Nucleus accumbens (tissue), 56 donors: ENCODE measurements around the gene NCAM1.
A peak's percentile ranks its signal among the peaks of the same experiment; 100 is the strongest.

Experiments used
- DNase-seq, 56 donors: peaks; one replicate each; lab custom pipeline; 2025; lab: John Stamatoyannopoulos, UW

The NCAM1 gene

DNA sequence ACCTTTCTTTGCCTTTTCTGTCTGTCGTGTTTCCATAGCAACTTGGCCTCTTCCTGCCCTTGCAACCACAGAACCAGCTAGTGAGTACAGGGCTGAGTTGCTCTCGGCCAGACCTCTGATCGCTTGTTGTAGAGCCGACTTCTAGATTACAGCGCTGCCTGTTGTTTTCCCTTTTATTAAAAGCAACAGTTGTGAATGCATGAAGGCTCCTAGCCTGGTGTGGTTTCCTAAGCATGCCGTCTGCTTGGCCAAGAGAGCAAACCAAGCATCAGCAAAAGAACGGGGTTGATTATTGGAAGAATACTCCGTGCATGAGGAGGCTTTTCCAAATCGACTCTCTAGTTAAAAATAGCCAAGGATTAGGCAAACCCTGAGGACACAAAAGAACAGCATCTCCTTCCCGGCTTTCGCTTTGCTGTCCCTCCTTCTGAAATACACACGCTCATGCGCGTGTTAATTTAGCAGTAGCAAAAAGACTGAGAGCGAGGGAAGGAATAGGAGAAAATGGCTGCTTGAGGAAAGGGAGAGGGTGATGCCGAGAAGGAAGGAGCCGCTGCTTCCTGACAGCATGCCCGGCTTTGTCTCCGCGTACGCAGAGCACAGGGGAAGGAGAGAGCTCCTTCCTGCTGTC lies 281.7 kb downstream of the NCAM1 start:
- peak in 30 of 56 donors; percentile 13 to 83 (median 51) for DNase-seq

DNA sequence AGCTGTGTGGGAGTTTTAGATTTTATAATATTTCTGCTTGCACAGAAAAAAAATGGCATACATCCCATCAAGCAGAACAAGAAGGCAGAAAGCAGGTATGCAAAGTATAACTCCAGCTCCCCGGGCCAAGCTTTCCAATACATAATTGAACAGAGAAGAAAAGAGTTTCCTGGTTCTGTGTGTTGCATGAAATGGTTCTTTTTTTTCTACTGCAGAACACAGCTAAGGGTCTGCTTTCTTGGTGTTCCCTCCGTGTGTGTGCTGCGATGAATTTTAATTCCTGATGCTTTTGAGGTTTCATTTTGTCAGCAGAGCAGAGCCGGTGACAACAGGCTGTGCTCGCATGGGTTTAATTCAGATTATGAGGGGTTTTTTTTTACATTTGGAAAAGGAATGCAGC lies 282.5 kb downstream of the NCAM1 start:
- DNase-seq, result peak in 4 of 56 donors; percentile 13 to 38 (median 31)

DNA sequence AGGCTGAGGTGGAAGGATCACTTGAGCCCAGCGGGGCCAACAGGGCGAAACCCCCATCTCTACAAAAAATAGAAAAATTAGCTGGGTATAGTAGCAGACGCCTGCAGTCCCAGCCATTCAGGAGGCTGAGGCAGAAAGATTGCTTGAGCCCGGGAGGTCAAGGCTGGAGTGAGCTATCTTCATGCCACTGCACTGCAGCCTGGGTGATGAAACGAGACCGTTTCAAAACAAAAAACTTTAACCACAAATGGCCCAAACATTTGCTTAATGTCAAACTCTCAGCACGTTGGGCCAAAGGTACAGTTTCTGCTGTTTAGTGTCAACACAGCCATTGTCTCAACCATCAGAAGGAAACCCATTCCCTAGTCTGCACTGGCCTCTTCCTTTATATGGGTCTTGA lies 284.0 kb downstream of the NCAM1 start:
- DNase-seq, result no peak

- DNase-seq, result no peak
Measured at GRCh38 chr11:113247221-113247620, 286.0 kb downstream of the NCAM1 start.

- no peak for DNase-seq
Measured at GRCh38 chr11:113247966-113248365, 286.7 kb downstream of the NCAM1 start.

DNA sequence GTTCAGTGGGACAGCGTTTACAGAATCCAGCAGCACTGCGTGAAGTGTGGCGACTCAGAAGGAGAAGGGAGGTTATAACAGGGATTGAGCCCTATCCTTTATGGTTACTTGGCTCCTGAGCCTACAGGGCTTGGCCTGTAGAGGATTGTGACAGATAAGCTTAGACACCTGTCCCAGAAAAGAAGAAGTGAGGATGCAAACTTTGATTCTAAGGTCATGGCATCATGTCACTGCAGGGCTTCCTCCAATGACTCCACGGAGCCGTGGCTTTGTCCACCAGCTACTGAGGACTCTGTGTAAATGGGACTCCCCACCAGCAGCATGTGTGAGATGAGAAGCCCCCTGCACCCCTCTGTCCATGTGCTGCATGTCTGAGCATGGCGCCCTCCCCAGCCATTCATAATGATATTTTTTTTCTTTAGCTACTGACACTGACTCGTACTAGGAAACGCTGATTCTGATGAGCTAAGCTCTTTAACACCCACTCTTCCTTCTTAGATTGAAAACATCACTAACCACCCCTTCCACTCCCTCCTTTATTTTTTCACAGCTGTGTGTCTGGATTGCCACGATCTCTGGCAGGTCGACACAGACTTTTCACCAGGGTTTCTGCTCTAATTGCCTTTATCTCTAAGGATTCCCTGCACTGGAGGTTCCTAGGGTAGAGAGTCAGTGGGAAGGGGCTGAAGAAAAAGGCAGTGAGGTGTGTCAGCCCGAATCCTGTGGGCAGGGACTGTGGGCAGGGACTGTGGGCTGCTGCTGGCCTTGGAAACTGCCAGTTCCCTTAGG lies 287.7 kb downstream of the NCAM1 start:
- peak in 3 of 56 donors; percentile 19 to 48 (median 34) for DNase-seq

DNA sequence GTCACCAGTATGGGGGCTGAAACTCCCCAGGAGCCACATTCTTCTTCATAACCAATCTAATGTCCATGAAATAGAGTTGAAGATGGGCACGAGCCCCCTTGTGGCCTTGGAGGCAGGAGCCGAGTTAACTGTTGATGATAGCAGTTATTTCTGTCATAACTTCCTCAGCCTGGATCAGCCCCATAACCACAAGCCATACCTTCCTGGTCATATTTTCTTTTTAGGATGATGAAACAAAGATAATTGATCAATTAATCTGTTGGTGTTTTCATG lies 288.2 kb downstream of the NCAM1 start:
- DNase-seq, result peak in 6 of 56 donors; percentile 15 to 45 (median 23)

GRCh38 chr11:113249786-113250185 lies 288.6 kb downstream of the NCAM1 start:
- DNase-seq, result no peak

GRCh38 chr11:113251281-113251680 lies 290.1 kb downstream of the NCAM1 start:
- DNase-seq, result no peak

- no peak for DNase-seq
Measured at GRCh38 chr11:113253406-113253805, 292.2 kb downstream of the NCAM1 start.

DNA sequence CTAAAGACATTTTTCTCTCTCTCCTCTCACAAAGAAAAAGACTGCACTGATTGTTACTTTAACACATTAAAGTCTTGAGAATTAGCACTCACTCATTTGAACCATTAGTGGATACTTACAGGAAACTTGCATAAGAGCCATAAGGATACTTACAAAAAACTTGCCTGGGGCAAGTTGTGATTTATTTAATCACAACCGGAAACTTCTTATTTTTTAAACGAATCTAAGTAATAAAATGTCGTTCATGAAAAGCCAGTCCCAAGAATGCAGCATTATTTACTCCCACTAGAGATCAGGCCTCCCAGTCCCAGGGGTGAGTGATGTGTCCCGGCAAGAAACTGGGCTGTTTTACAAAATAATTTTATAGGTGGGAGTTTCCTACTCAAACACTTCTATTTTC lies 293.9 kb downstream of the NCAM1 start:
- no peak for DNase-seq

- no peak for DNase-seq
Measured at GRCh38 chr11:113255741-113256140, 294.5 kb downstream of the NCAM1 start.

GRCh38 chr11:113256431-113257202 lies 295.4 kb downstream of the NCAM1 start:
- no peak for DNase-seq

DNA sequence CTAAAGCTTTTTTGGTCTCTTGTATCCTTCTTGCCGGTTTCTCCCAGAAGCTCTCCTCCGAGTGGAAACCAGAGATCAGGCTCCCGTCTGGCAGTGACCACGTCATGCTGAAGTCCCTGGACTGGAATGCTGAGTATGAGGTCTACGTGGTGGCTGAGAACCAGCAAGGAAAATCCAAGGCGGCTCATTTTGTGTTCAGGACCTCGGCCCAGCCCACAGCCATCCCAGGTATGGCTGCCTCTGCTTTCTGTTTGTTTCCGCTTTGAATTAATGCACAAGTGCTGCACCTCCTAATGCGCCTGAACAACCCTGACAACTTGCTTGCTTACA lies 298.8 kb downstream of the NCAM1 start:
- DNase-seq, result no peak

GRCh38 chr11:113260541-113260940 lies 299.3 kb downstream of the NCAM1 start:
- DNase-seq, result no peak

- DNase-seq, result peak in 5 of 56 donors; percentile 9 to 53 (median 25)
Measured at GRCh38 chr11:113261709-113262475, 300.7 kb downstream of the NCAM1 start.

DNA sequence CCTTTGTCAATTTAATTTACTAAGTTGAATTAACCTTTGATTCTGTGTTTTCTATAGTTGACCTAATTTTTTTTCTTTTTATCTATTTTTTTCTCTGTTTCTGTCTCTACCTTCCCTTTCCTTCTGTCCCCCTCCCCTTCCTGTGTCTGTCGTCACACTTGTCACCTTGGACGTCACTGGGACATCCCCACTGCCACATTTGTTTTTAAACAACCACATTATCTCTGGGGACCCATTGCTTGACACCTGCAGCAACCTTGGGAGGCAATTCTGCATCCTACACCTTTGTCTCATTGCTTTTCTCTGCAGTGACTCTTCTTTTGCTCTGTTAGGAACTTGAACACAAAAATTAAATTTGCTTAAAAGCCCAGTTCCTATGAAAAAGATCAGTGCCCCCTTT lies 301.4 kb downstream of the NCAM1 start:
- no peak for DNase-seq

DNA sequence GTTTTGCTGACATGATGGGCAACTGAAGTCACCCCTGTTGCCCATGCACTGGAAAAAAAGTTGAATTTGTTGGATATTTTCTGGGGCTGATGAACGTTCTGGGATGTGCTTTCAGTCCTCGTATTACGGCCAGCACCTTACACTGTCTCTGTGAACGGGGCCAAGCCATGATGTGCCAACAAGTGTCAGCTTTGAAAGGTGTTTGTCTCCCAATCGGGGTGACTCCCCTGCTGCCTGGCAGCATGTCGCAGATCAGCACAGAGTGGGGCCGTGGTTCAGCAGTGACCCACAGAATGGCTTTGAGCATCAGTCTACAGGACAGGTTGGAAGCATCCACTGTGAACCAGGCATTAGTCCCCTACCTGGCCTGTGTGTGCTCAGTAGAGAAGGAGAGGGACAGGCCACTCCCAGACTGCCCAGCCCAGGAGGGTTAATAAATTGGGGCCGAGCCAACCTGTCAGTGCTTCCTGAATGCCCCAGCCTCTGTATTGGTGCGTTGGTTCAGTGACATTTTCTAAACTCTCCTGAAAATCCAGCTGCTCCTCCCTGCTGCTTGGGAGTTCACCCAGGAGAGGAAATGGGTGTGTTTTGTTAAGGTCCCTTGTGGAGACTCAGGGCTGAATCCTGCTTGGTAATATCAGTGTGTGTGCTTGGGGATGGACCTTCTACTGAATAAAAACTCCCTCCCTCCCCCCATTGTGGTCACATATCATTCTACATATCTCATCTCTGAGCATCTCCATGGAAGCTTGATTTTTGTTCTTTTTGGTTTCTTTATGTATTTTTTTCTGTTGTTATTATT lies 302.4 kb downstream of the NCAM1 start:
- no peak for DNase-seq

DNA sequence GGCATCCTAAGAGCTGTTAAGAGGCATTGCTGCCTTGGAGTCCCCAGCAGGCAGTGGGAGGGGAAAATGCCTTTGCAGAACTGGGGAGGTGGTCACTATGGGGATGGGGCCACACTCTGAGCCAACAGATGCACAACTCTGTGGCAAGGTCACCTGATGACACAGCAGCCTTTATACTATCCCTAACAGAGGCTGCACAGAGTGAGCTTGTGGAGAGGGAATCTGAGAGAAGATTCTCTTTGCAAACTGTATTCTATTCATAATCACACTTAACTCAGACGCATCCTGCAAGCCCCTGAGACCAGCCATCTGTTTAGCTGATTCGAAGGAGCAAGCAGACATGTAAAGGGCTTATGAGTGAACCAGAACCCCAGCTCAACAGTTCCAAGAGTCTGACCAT lies 304.1 kb downstream of the NCAM1 start:
- peak in 1 of 56 donors; percentile 27 for DNase-seq

- DNase-seq, result peak in 44 of 56 donors; percentile 13 to 79 (median 52)
Measured at GRCh38 chr11:113267493-113267892, 306.3 kb downstream of the NCAM1 start.
